IPS-18a (cell line): Measurements from ENCODE around the gene PEX26.

Experiments
- H3K27ac ChIP-seq: one replicate; pipeline ENCODE4 v1.5.1; 2013; ENCODE audit warnings: low read length
- H3K27me3 ChIP-seq: one replicate; pipeline ENCODE4 v1.6.1; 2013; ENCODE audit warnings: mild to moderate bottlenecking, low read length; ENCODE audit not compliant: control insufficient read depth, insufficient read depth
- H3K36me3 ChIP-seq: one replicate; pipeline ENCODE4 v1.6.1; 2013; ENCODE audit warnings: low read depth, low read length; ENCODE audit not compliant: control insufficient read depth
- H3K4me1 ChIP-seq: one replicate; pipeline ENCODE4 v1.6.1; 2013; ENCODE audit warnings: low read depth, low read length; ENCODE audit not compliant: control insufficient read depth
- H3K4me3 ChIP-seq: one replicate; pipeline ENCODE4 v1.5.1; 2013; ENCODE audit warnings: low read length
- H3K9ac ChIP-seq: one replicate; pipeline ENCODE4 v1.6.1; 2013; ENCODE audit warnings: mild to moderate bottlenecking, low read length, moderate library complexity
- H3K9me3 ChIP-seq: one replicate; pipeline ENCODE4 v1.6.1; 2013; ENCODE audit warnings: low read depth, low read length; ENCODE audit not compliant: control insufficient read depth

The PEX26 gene

GRCh38 chr22:18108187-18108586 is 30.4 kb downstream of the PEX26 start:
- Histone ChIP-seq H3K27me3 (peaks cover 37% of the 10 kb centered on the region), H3K4me1 (peaks cover 5% of the 10 kb centered on the region), H3K4me3 (no peak overlapping the region), H3K27ac (no peak overlapping the region), H3K9ac (no peak overlapping the region), H3K9me3 (no peaks in the 10 kb centered on the region), H3K36me3 (no peaks in the 10 kb centered on the region)

- Histone ChIP-seq H3K9ac (no peak overlapping the region), H3K4me3 (peak overlapping the region; percentile 49), H3K9me3 (no peaks in the 10 kb centered on the region), H3K27ac (no peak overlapping the region), H3K27me3 (peaks cover 37% of the 10 kb centered on the region), H3K4me1 (peaks cover 5% of the 10 kb centered on the region), H3K36me3 (no peaks in the 10 kb centered on the region)
Observed at GRCh38 chr22:18109410-18110193, 31.8 kb downstream of the PEX26 start.

GRCh38 chr22:18110194-18110953 is 32.6 kb downstream of the PEX26 start, which contains the start of gene TUBA8:
Gene TUBA8 (plus strand): TSS chr22:18110809. CDS start chr22:18110866, 57 bp downstream.
- H3K27ac ChIP-seq = no peak within 1 kb of the TSS
- H3K9ac ChIP-seq = no peak within 1 kb of the TSS
- peaks cover 5% of the 10 kb centered on the region for H3K4me1 ChIP-seq
- peaks cover 37% of the 10 kb centered on the region for H3K27me3 ChIP-seq
- H3K4me3 ChIP-seq = peak within 1 kb of the TSS; percentile 49
- no peaks in the 10 kb centered on the region for H3K36me3 ChIP-seq
- H3K9me3 ChIP-seq = no peaks in the 10 kb centered on the region

GRCh38 chr22:18110954-18111758 is 33.4 kb downstream of the PEX26 start:
- H3K27ac ChIP-seq = no peak overlapping the region
- peaks cover 5% of the 10 kb centered on the region for H3K4me1 ChIP-seq
- no peaks in the 10 kb centered on the region for H3K36me3 ChIP-seq
- H3K27me3 ChIP-seq = peaks cover 37% of the 10 kb centered on the region
- peak overlapping the region; percentile 49 for H3K4me3 ChIP-seq
- no peaks in the 10 kb centered on the region for H3K9me3 ChIP-seq
- no peak overlapping the region for H3K9ac ChIP-seq

GRCh38 chr22:18111759-18112330 is 34.1 kb downstream of the PEX26 start:
- H3K9ac ChIP-seq = no peak overlapping the region
- peaks cover 5% of the 10 kb centered on the region for H3K4me1 ChIP-seq
- H3K9me3 ChIP-seq = no peaks in the 10 kb centered on the region
- H3K36me3 ChIP-seq = no peaks in the 10 kb centered on the region
- peaks cover 37% of the 10 kb centered on the region for H3K27me3 ChIP-seq
- H3K27ac ChIP-seq = no peak overlapping the region
- no peak overlapping the region for H3K4me3 ChIP-seq

GRCh38 chr22:18112440-18112839 is 34.6 kb downstream of the PEX26 start:
- no peak overlapping the region for H3K4me3 ChIP-seq
- no peaks in the 10 kb centered on the region for H3K9me3 ChIP-seq
- no peak overlapping the region for H3K27ac ChIP-seq
- no peaks in the 10 kb centered on the region for H3K36me3 ChIP-seq
- peaks cover 5% of the 10 kb centered on the region for H3K4me1 ChIP-seq
- H3K9ac ChIP-seq = no peak overlapping the region
- H3K27me3 ChIP-seq = peaks cover 37% of the 10 kb centered on the region

GRCh38 chr22:18113680-18114394 is 36.0 kb downstream of the PEX26 start:
- no peak overlapping the region for H3K27ac ChIP-seq
- H3K4me3 ChIP-seq = no peak overlapping the region
- peaks cover 37% of the 10 kb centered on the region for H3K27me3 ChIP-seq
- no peak overlapping the region for H3K9ac ChIP-seq
- H3K4me1 ChIP-seq = peaks cover 5% of the 10 kb centered on the region
- H3K9me3 ChIP-seq = no peaks in the 10 kb centered on the region
- H3K36me3 ChIP-seq = no peaks in the 10 kb centered on the region

- Histone ChIP-seq H3K27ac (no peak overlapping the region), H3K27me3 (peaks cover 31% of the 10 kb centered on the region), H3K9ac (no peak overlapping the region), H3K4me3 (no peak overlapping the region), H3K36me3 (no peaks in the 10 kb centered on the region), H3K4me1 (peaks cover 5% of the 10 kb centered on the region), H3K9me3 (no peaks in the 10 kb centered on the region)
Observed at GRCh38 chr22:18114495-18114894, 36.7 kb downstream of the PEX26 start.

- Histone ChIP-seq H3K36me3 (no peaks in the 10 kb centered on the region), H3K4me1 (no peaks in the 10 kb centered on the region), H3K27ac (no peak overlapping the region), H3K9me3 (no peaks in the 10 kb centered on the region), H3K9ac (no peak overlapping the region), H3K27me3 (peaks cover 25% of the 10 kb centered on the region), H3K4me3 (no peak overlapping the region)
Observed at GRCh38 chr22:18114976-18115652, 37.3 kb downstream of the PEX26 start.

- H3K4me1 ChIP-seq = no peaks in the 10 kb centered on the region
- no peak overlapping the region for H3K4me3 ChIP-seq
- H3K27ac ChIP-seq = no peak overlapping the region
- H3K9me3 ChIP-seq = no peaks in the 10 kb centered on the region
- H3K9ac ChIP-seq = no peak overlapping the region
- H3K27me3 ChIP-seq = peaks cover 17% of the 10 kb centered on the region
- H3K36me3 ChIP-seq = no peaks in the 10 kb centered on the region
Observed at GRCh38 chr22:18115906-18116371, 38.1 kb downstream of the PEX26 start.
